Activated T-cell treated with anti-CD3 and anti-CD28 coated beads for 4 hours (primary cell): ENCODE measurements around the gene ALKBH5.

Experiments used
- DNase-seq: peaks from one replicate; pipeline ENCODE4 v3.0.0-alpha.2; 2020

Gene ALKBH5

GRCh38 chr17:18158022-18158600, 25.5 kb upstream of the ALKBH5 start:
- peak; percentile 96 for DNase-seq

DNA sequence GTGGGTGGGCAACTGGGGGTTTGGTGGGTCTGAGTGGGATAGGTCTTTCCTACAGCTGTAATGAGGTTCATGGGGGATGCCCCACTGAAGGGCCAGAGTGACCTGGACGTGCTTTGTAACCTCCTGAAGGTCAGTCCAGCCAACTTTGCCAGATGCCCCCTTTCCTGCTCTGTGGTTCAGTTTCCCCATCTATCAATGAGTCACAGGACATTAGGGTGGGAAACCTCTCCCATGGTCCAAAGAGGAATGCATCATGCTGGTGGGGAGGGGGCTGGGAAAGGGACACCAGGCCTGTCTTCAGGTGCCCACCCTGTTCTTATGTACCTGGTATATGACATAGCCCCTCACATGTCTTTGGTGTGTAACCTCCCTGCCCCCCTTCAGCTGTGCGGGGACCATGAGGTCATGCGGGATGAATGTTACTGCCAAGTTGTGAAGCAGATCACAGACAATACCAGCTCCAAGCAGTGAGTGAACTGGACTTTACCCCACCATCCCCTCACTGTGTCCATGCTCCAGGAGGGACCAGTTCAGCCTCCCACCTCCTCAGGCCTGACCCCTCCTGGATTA, 24.0 kb upstream of the ALKBH5 start:
- DNase-seq, result no peak

GRCh38 chr17:18160128-18160856, 23.3 kb upstream of the ALKBH5 start:
- DNase-seq, result no peak

DNA sequence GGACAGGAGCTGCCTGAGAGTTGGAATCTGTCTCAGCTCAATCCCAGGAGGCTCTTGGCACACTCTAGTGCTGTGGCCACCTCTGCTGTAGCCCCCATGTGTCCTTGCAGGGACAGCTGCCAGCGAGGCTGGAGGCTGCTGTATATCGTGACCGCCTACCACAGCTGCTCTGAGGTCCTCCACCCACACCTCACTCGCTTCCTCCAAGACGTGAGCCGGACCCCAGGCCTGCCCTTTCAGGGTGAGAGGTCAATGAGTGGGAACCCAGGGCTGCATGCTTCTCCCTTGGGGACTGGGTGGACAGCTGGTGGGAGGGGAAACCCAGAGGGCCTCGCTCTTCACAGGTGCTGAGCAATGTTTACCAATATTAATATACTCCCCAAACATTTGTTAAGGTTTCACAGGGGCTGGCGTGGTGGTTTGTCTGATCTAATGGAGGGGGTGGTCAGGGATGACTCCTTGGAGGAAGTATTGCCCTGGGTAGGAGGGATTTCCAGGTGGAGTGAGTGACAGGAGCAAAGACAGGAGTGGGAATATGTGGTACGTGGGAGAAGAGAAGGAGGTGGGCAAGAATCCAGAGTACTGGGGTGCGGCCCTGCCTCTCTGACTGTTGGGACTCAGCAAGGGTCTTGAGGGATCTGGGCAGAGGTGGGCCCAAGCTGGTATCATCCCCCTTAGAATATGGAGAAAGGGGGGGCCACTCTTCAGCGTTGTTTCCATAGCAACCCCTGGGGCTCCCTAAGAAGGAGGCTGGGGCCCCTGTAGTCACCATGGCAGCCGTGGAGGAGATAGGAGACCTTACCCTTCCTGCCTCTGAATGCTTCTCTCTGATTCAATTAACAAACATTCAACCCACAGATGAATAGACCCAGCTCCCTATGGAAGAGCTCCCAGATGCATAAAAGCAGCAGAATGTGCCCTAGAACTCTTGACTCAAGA, 22.2 kb upstream of the ALKBH5 start:
- DNase-seq, result no peak

GRCh38 chr17:18163547-18163946, 20.1 kb upstream of the ALKBH5 start:
- no peak for DNase-seq

DNA sequence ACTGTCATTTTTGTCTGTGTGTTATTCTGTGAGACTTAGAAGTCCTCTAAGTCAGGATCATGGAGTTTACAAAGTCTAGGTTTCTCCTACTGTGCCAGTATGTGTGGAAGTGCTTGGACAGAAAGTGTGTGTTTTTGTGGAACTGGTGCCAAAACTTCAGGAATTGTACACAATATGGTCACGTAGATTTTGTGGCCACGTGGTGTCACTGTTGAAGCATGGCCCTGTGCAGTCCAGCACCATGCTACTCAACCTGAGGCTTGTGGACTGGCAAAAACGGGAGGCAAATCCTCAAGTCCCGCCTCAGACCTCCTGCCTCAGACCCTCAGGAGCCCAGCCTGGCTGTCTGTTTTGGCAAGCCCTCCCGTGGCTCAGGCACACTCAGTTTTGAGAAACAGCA, 16.7 kb upstream of the ALKBH5 start:
- no peak for DNase-seq

GRCh38 chr17:18167421-18167820, 16.2 kb upstream of the ALKBH5 start:
- no peak for DNase-seq

DNA sequence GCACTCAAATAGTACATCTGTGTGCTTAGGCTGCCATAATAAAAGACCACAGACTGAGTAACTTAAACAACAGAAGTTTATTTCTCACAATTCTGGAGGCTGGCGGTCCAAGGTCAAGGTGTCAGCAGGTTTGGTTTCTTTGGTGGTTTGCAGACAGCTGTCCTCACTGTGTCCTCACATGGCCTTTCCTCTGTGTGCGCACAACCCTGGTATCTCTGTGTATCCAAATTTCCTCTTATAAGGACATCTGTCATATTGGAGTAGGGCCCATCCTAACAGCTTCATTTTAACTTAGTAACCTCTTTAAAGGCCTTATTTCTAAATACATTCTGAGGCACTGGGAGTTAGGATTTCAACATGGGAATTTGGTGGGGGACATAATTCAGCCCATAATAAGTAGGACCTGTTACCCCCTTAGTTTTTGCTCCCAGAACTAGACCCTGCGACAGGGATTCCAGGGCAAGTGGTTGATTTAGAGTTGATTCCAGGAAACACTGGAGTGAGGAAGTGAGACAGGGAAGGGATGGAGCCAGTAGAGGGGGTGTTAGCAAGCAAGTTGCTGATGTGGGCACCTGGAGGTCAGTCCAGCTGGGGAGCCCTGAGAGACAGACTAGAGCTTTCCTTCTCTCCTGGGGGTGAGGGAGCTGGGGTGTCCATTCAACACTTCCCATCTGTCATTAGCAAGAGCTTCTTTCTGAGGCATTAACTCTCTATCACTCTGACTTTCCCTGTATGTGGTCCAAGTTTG, 10.9 kb upstream of the ALKBH5 start:
- DNase-seq, result no peak

DNA sequence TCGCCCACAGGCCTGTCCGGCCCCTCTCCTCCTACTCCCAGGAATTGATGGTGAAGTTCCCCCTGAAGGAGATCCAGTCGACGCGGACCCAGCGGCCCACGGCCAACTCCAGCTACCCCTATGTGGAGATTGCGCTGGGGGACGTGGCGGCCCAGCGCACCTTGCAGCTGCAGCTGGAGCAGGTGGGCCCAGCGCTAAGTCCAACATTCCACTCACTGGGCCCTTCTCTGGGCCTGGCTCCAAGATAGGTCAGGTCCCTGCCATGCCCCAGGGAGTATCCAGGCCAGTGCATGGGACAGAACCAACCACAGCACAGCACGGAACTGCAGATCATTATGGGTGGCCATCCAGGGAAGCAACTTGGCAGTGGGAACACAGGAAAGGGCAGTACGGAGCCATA, 9.9 kb upstream of the ALKBH5 start:
- DNase-seq, result no peak

DNA sequence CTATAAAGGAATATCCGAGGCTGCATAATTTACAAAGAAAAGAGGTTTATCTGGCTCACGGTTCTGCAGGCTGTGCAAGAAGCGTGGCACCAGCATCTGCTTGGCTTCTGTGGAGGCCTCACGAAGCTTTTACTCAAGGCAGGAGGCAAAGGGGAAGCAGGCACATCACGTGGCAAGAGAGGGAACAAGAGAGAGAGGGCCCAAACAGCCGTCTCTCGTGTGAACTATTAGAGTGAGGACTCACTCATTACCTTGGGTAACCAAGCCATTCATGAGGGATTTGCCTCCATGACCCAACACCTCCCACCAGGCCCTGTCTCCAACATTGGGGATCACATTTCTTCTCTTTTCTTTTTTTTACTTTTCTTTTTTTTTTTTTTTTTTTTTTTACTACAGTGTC, 7.5 kb upstream of the ALKBH5 start:
- DNase-seq, result no peak

DNA sequence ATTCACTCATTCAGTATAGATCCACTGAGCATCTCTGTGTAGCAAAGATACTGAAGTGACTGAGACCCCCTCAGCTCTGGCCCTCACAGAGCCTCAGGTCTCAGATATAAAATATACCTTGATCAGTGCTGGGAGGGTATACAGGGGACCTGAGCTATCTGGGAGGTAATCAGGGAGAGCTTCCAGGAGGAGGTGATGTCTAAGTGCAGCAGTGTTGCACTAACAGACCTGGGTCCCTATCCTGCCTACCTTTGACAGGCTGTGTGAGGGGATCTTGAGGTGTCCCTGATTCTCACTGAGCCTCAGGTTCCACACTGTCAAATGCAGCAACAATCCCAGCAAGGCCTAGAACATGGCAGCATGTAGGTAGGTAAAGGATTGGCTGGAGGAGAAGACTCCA, 6.5 kb upstream of the ALKBH5 start:
- no peak for DNase-seq

DNA sequence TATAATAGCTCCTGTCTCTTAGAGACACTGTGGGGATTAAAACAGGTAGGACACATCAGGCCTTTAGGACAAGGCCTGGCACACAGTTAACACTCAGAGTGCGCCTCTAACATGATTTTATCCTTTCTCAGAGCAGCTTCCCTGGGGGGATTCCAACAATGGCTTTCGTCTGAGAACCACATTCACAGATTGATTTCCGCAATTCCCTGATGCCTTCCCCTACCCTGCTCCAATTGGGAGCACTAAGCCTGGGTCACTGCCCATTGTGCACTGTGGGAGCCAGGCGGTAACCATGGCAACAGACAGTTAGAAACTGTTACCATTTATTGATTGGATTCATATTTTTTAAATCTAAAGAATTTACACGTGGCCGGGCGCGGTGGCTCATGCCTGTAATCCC, 5.9 kb upstream of the ALKBH5 start:
- DNase-seq, result no peak

GRCh38 chr17:18179196-18179595, 4.4 kb upstream of the ALKBH5 start:
- DNase-seq, result no peak

DNA sequence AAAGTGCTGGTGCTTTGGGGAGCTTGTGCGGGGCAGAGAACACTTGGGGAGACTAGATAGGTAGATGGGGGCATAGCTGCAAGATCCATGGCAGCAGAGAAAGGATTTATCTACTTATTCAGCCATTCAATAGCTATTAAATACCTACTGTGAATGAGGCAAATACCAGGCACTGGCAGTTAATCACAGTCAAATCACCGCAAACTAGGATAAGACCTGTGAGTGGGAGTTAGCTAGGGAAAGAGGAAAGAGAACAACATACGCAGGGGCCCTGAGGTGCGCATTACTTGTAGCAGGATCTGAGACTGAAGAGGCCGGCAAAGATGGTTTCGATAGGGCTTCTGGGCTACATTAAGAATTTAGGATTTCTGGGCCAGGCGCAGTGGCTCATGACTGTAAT, 3.8 kb upstream of the ALKBH5 start:
- no peak for DNase-seq

DNA sequence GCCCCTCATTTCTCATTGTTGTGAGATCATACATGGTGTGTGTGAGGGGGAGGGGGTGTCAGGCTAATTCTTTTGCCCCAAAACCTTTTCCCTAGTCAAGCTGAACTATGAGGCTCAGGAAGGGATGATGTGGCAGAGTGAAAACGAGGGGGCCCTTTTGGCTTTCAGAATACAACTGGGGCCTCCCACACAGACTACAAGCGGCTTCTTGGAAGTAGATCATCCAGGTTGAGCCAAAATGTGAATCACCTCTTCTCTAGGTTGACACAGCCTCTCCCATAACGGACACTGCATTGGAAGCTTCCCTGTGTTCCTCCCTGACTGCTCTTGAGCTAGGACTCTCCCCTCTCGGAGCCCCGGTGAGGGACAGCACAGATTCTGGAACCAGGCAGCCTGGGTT, 2.3 kb upstream of the ALKBH5 start:
- DNase-seq, result no peak

GRCh38 chr17:18182110-18182977, 1.3 kb upstream of the ALKBH5 start:
- no peak for DNase-seq

- peak; percentile 73 for DNase-seq
Observed at GRCh38 chr17:18182978-18183333, 672 bp upstream of the ALKBH5 start.

- peak; percentile 60 for DNase-seq
Observed at GRCh38 chr17:18184143-18185031, 759 bp downstream of the ALKBH5 start.

DNA sequence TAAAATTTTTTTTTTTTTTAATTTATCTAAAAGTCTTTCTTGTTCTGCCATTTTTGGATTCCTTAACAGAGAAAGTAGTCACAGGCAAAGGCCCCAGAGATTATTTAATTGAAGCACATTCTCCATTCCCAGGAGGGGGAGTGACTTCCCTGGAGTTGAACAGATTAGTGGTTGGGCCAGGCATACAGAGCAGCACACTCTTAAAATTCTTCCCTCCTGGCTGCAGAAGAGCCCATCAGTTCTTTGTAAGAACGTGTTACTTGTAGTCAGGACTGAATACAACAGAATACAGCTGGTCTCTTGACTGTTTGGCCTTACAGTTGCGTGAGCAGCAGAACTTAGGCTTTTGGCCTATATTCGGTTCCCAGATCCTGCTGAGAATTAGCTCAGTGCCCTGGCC, 1.8 kb downstream of the ALKBH5 start:
- no peak for DNase-seq

GRCh38 chr17:18185832-18186626, 2.4 kb downstream of the ALKBH5 start:
- DNase-seq, result no peak
